ENCODE results near the gene RASSF5. TPM values are rescaled to one million over a fixed set of nuclear protein-coding genes. Genes with fewer than 3 reads are reported as not detected.

Gene RASSF5
- total RNA-seq, 1 donor from 2014 or later, result 13.1 TPM

- ATAC-seq (no peak), DNase-seq (ENCODE audit: low spot score) (no peak)
These were observed 75.2 kb downstream of the RASSF5 start for GRCh38 chr1:206582537-206582936.

GRCh38 chr1:206582971-206583706 lies 75.8 kb downstream of the RASSF5 start:
- ATAC-seq, result peak; percentile 2
- DNase-seq (ENCODE audit: low spot score), result no peak

- DNase-seq (ENCODE audit: low spot score) (peak; percentile 74), ATAC-seq (peak; percentile 82)
These were observed 76.6 kb downstream of the RASSF5 start for GRCh38 chr1:206583707-206584648.

- DNase-seq (ENCODE audit: low spot score), result no peak
- ATAC-seq, result no peak
These were observed 77.4 kb downstream of the RASSF5 start for GRCh38 chr1:206584683-206585082.

GRCh38 chr1:206586501-206587445 lies 79.4 kb downstream of the RASSF5 start:
- DNase-seq (ENCODE audit: low spot score), result no peak
- no peak for ATAC-seq

GRCh38 chr1:206587904-206588303 lies 80.6 kb downstream of the RASSF5 start:
- DNase-seq (ENCODE audit: low spot score), result no peak

GRCh38 chr1:206588492-206588891 lies 81.2 kb downstream of the RASSF5 start:
- no peak for ATAC-seq
- DNase-seq (ENCODE audit: low spot score), result no peak

More at GRCh38 chr1:206587904-206588303, 80.6 kb downstream of the RASSF5 start:
- no peak for ATAC-seq

GRCh38 chr1:206589206-206589605 lies 81.9 kb downstream of the RASSF5 start:
- DNase-seq (ENCODE audit: low spot score) (no peak), ATAC-seq (no peak)

- ATAC-seq, result no peak
- no peak for DNase-seq (ENCODE audit: low spot score)
These were observed 82.9 kb downstream of the RASSF5 start for GRCh38 chr1:206590025-206590758.

GRCh38 chr1:206591226-206591625 lies 83.9 kb downstream of the RASSF5 start:
- ATAC-seq, result no peak
- DNase-seq (ENCODE audit: low spot score), result no peak

GRCh38 chr1:206591696-206592095 lies 84.4 kb downstream of the RASSF5 start:
- no peak for DNase-seq (ENCODE audit: low spot score)
- ATAC-seq, result peak; percentile 14

GRCh38 chr1:206593351-206593925 lies 86.1 kb downstream of the RASSF5 start:
- no peak for DNase-seq (ENCODE audit: low spot score)
- peak; percentile 63 for ATAC-seq

GRCh38 chr1:206595581-206596318 lies 88.4 kb downstream of the RASSF5 start:
- DNase-seq (ENCODE audit: low spot score), result no peak
- ATAC-seq, result no peak

GRCh38 chr1:206596319-206596666 lies 89.0 kb downstream of the RASSF5 start:
- no peak for DNase-seq (ENCODE audit: low spot score)
- ATAC-seq, result no peak

- no peak for DNase-seq (ENCODE audit: low spot score)
- ATAC-seq, result peak; percentile 29
These were observed 93.2 kb downstream of the RASSF5 start for GRCh38 chr1:206600527-206600926.

GRCh38 chr1:206604861-206605260 lies 97.5 kb downstream of the RASSF5 start:
- no peak for ATAC-seq

GRCh38 chr1:206606867-206607266 lies 99.5 kb downstream of the RASSF5 start:
- DNase-seq (ENCODE audit: low spot score) (no peak), ATAC-seq (peak; percentile 80)

More at GRCh38 chr1:206604861-206605260, 97.5 kb downstream of the RASSF5 start:
- no peak for DNase-seq (ENCODE audit: low spot score)

GRCh38 chr1:206608108-206608698 lies 100.9 kb downstream of the RASSF5 start:
- DNase-seq (ENCODE audit: low spot score) (no peak), ATAC-seq (peak; percentile 28)

Measured in left lobe of liver (tissue), 2 donors.